Hindlimb muscle (tissue), 1 donor: ENCODE measurements around the gene ABHD14A. TPM values are rescaled to one million over a fixed set of nuclear protein-coding genes. Genes with fewer than 3 reads are reported as not detected.
"Not testable (repeated sequence)": the region's sequence is repeated elsewhere in the genome, so short reads cannot be mapped to it uniquely, and the experiment has no call there.

Experiments used
- DNase-seq: peaks from one replicate; pipeline ENCODE4 v3.0.0-alpha.2; 2013
- polyA plus RNA-seq: library from polyadenylated mRNA; unstranded; fragments of 120-200 nt; gene quantifications from one replicate; pipeline ENCODE4 v1.2.1, GENCODE V29; 2013; ENCODE audit not compliant: insufficient read length

Gene ABHD14A
- 14.7 TPM for polyA plus RNA-seq

- DNase-seq = peak; percentile 85
Measured at GRCh38 chr3:51974963-51975851, at the start of gene ABHD14A. ABHD14A (plus strand) TSS chr3:51975064; CDS start chr3:51975136, 72 bp downstream.

DNA sequence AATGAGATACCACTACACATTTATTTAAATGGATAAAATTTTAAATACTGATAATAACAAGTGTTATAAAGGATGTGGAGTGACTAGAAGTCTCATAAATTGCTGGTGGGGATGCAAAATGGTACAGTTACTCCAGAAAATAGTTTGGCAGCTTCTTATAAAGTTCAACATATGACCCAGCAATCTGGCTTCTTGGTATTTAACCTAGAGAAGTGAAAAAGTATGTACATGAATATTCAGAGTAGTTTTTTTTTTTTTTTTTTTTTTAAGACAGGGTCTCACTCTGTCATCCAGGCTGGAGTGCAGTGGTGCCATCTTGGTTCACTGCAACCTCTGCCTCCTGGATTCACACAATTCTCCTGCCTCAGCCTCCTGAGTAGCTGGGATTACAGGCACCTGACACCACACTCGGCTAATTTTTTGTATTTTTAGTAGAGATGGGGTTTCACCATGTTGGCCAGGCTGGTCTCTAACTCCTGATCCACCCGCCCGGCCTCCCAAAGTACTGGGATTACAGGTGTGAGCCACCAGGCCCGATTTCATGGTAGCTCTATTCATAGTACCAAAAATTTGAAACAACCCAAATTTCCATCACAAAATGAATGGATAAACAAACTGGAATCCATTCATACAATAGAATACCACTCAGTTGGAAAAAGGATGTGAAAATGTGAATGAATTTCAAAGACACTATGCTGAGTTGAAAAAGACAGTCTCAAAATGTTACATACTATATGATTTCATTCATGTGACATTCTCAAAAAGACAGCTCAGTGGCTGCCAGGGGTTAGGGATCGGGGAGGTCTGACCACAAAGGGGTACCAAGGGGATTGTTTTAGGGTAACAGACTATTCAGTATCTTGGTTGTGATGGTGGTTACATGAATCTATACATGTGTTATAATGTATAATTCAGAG lies 47.5 kb upstream of the ABHD14A start:
- DNase-seq = no peak

DNA sequence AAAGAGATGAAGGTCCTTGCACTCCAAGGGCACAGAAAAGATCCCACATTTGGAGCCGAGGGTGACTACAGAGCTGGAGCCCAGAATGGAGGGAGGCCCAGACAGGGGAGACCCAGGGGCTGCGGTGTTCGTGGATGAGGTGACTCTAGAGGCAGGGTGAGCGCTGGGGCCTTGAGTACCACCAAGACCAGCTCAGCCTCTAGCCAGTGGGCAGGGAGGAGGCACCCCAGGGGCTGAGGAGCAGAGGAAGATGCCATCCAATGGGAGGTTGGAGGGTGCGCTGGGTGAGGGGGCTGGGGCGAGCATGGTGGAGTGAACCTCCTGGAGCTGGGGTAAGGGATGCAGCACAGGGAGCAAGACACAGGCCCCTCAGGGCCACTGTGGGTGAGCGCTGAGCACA lies 46.4 kb upstream of the ABHD14A start:
- no peak for DNase-seq

DNA sequence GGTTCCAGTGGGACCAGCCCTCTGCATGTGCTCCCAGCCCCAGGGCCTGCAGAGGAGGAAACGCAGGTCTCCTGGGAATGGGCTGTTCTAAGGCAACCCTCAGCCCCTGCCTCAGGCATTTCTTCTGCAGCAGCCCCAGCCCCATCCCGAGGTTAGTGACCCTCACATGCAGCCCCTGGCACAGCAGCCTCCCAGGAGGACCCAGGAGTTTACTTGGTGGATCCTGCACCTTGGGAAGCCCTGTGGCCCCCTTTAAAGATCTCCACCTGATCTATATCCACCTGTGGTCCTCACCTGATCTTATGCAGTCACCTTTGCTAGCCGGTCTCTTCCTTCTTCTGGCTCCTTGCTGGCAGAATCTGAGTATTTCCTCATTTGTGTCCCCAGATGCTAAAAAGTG lies 45.9 kb upstream of the ABHD14A start:
- DNase-seq = not testable (repeated sequence)

GRCh38 chr3:51929420-51930003 lies 45.4 kb upstream of the ABHD14A start:
- DNase-seq = no peak

DNA sequence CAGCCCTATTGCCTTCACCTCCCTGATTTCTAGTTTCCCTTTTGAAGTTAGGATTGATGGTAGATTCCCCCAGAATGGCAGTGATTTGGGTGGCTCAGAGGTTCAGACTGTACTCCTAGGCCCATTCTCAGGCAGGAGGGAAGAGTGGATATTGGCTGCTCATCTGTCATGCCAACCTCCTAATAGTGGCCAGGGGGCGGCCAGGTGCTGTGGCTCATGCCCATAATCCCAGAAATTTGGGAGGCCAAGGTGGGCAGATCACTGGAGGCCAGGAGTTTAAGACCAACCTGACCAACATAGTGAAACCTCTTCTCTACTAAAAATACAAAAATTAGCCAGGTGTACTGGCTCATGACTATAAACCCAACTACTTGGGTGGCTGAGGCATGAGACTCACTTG lies 44.4 kb upstream of the ABHD14A start:
- DNase-seq = no peak

GRCh38 chr3:51931756-51932155 lies 43.1 kb upstream of the ABHD14A start:
- no peak for DNase-seq

GRCh38 chr3:51932471-51933370 lies 42.1 kb upstream of the ABHD14A start:
- no peak for DNase-seq

DNA sequence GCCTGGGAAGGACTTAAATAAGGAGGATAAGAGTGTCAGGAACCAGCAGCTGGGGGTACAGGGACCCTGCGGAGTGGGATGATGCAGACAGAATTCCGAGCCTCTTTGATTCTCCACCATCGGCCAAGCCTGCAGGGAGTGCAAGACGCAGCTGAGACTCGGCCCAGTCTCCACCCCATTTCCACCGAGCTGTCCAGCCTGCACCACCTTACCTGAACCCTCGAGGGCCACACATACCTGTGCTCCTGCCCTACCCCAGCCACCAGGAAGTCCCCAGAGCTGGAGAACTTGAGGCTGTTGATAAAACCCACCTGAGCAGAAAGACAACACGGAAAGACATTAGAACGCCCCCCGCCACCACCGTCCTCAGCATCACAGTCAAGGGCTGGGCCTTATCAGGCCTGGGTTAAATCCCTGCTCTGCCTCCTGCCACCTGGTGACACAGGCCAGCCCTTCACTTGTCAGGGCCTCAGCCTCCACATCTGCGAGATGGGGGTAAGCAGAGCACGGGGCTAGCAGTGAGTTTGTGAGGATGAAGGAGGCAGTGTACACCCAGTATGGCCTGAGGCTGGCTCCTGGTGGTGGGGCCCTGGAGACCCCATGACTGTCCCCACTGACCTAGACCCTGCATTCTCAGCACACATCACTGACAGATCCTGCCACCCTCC lies 41.3 kb upstream of the ABHD14A start:
- DNase-seq = no peak

GRCh38 chr3:51934139-51934850 lies 40.6 kb upstream of the ABHD14A start:
- DNase-seq = no peak

- no peak for DNase-seq
Measured at GRCh38 chr3:51934991-51935885, 39.6 kb upstream of the ABHD14A start.

DNA sequence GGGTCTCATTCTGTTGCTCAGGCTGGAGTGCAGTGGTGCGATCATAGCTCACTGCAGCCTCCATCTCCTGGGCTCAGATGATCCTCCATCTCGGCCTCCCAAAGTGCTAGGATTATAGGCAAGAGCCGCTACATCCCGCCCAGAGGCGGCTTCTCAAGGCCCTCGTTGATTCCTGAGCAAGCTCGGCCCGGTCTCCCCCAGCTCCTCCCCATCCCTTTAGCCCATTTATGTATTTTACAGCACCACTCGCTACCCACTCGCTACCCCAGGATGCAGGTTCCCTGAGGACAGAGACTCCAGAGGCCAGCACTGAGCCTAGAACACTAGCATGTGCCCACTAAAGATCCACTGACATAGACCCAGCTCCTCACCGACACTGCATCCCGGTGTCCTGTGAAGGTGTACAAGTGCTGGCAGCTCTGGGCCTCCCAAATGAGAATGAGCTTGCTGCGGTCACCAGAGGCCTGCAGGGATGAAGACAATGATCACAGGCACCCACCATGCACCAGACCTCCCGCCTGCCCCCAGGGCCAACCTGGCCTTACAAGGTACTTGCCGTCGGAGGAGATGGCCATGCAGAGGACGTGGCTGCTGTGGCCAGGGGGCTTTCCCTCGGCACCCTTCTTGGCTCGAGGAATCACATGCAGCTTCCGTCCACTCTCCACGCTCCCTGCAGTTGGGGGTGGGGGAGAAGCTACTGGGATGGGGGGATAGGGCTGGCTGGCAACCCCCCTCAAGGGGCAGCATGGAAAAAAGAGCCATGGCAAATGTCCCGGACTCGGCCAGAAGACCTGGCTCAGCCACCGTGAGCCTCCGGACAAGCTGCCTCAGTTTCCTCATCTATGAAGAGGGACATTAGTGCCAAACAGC lies 38.7 kb upstream of the ABHD14A start:
- DNase-seq = no peak

DNA sequence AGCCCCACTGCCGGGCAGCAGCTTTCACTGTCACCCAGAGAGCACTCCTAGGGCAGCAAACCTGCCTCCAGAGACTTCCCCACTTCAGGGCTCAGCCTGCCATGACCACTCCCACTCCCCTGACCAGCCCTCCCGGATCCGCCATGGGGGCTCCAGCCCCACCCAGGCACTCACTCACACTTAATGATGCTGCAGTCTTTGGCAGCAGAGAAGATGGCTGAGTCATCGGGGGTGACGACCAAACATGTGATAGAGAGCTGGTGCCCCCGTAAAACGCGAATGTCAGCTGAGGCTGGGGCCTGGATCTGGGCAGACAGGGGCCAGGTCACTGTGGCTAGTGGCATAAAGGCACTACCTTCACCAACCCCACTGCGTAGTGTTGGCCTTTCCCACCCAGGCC lies 37.9 kb upstream of the ABHD14A start:
- no peak for DNase-seq

DNA sequence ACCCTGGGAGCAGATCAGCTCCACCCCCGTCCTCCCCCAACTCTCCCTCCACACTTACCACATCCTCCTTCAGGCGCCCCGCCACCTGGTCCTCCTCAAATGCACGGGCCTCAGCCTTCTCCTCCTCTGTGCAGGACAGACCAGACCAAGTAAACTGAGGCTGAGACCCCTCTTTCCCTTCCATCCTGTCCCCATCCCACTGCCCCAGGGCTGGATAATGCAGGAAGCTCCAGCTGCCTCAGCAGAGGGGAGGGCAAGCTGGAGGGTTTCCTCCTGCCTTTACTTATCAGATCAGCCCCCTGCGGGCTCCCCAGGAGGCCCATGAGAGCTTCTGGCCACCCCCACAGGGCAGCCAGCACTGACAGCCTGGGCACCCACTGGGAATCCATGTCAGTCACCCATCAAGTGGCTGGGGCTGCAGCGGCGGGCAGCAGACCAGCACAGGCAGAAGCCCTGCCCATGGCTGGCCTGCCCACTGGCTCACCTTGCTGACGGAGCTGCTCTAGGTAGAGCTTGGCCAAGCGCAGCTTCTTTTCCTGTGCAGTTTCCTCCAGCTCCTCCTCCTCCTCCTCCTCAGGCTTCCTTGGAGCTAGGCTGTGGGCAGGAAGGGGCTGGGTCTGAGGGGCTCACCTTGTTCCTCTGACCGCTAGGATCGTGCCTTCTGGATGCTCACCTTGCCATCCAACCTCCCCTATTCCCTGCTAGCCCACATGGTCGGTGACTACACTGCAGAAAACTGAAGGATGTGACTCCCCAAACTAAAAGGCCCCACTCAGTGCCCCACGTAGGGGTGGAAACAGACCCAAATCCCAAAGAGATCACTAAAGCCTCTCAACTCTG lies 37.0 kb upstream of the ABHD14A start:
- no peak for DNase-seq

DNA sequence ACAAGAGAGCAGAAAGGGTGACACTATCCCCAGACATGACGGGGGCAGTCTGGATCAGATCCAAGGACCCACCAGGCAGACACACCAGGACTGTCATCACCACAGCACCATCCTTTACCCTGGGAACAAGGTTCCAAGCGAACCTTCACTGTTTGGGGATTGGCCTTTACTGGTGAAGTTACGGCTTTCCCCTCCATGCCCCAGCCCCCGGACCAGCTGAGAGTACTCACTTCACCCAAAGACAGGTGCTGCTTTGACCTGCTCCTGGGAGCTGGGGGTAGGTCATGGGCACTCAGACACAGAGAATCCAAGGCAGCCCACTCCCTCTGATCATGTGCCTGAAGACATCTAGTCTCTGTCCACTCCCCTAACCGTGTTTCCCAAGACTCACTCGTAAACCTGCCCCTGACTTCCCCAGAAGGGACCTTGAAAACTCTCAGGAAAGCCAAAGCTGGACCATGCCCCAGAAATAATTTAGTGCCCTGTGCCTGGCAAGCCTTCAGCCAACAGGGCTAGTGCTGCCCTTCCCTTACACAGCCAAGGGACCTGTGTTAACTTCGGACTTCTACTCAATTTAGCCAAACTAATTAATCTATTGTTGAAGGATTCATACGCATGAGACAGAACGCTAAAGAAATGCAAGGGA lies 36.0 kb upstream of the ABHD14A start:
- no peak for DNase-seq

- DNase-seq = no peak
Measured at GRCh38 chr3:51940648-51941462, 34.0 kb upstream of the ABHD14A start.
